ENCODE data around the gene TMC7.

Gene TMC7

GRCh38 chr16:19029980-19030379, 46.2 kb downstream of the TMC7 start:
- no peak for TF ChIP-seq CTCF (IDR thresholded peaks at IDR 0.05; ENCODE audit: low read depth, low read length)
- DNase-seq (ENCODE audit: extremely low read depth, low read depth): no peak

GRCh38 chr16:19031738-19032137, 48.0 kb downstream of the TMC7 start:
- no peak for DNase-seq (ENCODE audit: extremely low read depth, low read depth)
- no peak for TF ChIP-seq CTCF (IDR thresholded peaks at IDR 0.05; ENCODE audit: low read depth, low read length)

GRCh38 chr16:19033761-19034160, 50.0 kb downstream of the TMC7 start:
- DNase-seq (ENCODE audit: extremely low read depth, low read depth): no peak
- no peak for TF ChIP-seq CTCF (IDR thresholded peaks at IDR 0.05; ENCODE audit: low read depth, low read length)

GRCh38 chr16:19040400-19040799, 56.7 kb downstream of the TMC7 start:
- no peak for TF ChIP-seq CTCF (IDR thresholded peaks at IDR 0.05; ENCODE audit: low read depth, low read length)
- no peak for DNase-seq (ENCODE audit: extremely low read depth, low read depth)

GRCh38 chr16:19044769-19045168, 61.0 kb downstream of the TMC7 start:
- no peak for DNase-seq (ENCODE audit: extremely low read depth, low read depth)
- TF ChIP-seq CTCF (IDR thresholded peaks at IDR 0.05; ENCODE audit: low read depth, low read length): no peak

- no peak for DNase-seq (ENCODE audit: extremely low read depth, low read depth)
- no peak for TF ChIP-seq CTCF (IDR thresholded peaks at IDR 0.05; ENCODE audit: low read depth, low read length)
These were observed 62.3 kb downstream of the TMC7 start for GRCh38 chr16:19046062-19046461.

DNA sequence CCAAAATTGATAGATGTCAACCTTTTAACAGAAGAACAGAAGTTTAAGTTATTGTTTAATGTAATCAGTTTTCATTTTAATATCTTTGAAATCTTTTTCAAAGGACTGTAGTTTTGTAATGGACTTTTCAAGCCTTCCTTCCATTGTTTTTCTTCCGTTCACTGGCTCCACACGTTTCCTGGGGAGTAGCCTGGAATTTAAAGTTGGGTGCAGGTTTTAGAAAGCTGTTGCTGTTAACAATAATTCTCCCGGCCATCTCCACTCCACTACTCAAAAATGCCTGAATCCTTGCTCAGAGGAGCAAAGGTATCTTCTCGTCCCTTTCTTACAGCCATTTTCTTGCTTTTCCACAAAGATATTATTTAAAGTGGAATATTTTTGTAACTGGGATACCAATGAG, 79.0 kb downstream of the TMC7 start:
- no peak for TF ChIP-seq CTCF (IDR thresholded peaks at IDR 0.05; ENCODE audit: low read depth, low read length)
- DNase-seq (ENCODE audit: extremely low read depth, low read depth): no peak

All from AG09319 (cell line).